B cell (primary cell): Measurements from ENCODE around the gene LRRC10.

ENCODE experiments used
- CTCF ChIP-seq: fragments of 200-600 bp; IDR thresholded peaks from one replicate; pipeline ENCODE4 v1.8.0; 2022; ENCODE audit warnings: antibody characterized with exemption, mild to moderate bottlenecking
- EZH2 ChIP-seq: IDR thresholded peaks from 2 replicates; pipeline ENCODE4 v1.6.1; 2012; ENCODE audit warnings: borderline replicate concordance, low read depth, mild to moderate bottlenecking, moderate library complexity, low read length; ENCODE audit not compliant: insufficient read depth, poor library complexity, severe bottlenecking

DNA sequence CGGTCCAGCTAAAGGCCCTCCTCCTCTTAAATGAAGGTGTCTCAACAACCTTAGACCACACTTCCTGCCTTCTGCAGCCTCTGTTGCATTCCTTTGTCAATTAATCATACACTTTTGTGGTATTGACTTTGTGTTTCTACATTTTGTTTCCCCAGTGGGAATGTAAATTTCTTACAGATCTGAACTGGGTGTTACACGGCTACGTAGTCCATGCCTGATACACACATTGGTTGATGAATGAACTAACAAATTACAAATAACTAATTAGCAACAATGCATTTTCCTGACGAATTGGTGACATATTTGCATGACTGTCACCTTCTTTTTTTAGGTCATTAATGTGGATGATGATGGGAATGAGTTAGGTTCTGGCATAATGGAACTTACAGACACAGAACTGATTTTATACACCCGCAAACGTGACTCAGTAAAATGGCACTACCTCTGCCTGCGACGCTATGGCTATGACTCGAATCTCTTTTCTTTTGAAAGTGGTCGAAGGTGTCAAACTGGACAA, 40.6 kb downstream of the LRRC10 start:
- TF ChIP-seq CTCF, result no peak
- TF ChIP-seq EZH2, result no peak
